HG03520 (cell line): ENCODE data around the gene YBEY.
"Not testable (repeated sequence)": the region's sequence is repeated elsewhere in the genome, so short reads cannot be mapped to it uniquely, and the experiment has no call there.

Source experiments
- ATAC-seq: cut with Tn5 transposase; IDR thresholded peaks from one replicate; pipeline ENCODE4 v1.9.1; 2021; ENCODE audit warnings: mild to moderate bottlenecking, moderate library complexity; ENCODE audit not compliant: unreplicated experiment

Gene YBEY

DNA sequence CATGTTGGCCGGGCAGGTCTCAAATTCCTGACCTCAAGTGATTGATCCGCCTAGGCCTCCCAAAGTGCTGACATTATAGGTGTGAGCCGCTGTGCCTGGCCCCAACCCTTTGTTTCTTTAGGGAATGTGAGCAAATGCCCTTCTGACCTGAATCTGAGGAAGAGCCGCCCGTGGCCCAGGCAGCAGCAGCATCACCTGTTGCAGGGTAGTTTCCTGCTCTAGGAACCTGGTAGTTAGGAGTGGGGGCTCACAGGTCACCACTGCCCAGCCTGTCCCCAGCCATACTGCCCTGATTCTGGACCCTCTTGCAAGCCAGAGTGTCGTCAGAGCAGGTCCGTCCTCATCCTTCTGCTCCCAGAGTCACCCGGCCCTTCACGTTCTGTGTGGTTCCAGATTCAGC is 13.0 kb downstream of the YBEY start:
- no peak for ATAC-seq

DNA sequence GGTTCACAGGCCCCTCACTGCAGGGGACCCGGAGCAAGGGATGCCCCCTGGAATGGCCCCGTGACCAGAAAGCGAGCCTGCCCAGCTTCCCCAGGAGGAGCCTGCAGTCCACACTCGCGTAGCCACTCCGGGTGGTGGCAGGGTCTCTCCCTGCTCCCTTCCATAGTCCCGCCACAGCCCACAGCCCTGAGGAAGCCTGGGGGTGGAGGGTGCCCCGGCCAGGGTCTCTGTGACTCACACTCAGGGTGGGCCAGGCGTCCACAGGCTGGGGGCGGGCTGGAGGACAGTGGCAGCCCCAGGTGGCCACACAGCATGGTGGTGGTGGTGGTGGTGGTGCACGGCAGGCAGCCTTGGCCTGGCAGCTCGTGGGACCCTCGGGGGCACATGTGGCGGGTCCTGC is 15.6 kb downstream of the YBEY start:
- no peak for ATAC-seq

DNA sequence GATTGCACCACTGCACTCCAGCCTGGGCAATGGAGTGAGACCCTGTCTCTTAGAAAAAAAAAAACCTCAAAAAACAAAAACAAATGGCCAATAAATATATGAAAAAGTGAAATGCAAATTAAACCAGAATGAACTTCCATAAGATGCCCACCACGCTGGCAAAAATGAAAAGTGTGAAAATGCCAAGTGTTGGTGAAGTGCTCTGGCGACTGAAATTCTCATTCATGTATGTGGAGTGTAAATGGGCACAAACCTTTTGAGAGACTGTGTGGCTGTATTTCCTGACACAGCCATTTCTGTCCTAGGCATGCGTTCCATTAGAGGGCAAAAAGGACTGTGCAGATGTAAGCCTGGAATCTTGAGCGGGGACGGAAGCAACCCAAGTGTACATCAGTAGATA is 18.3 kb downstream of the YBEY start:
- no peak for ATAC-seq

DNA sequence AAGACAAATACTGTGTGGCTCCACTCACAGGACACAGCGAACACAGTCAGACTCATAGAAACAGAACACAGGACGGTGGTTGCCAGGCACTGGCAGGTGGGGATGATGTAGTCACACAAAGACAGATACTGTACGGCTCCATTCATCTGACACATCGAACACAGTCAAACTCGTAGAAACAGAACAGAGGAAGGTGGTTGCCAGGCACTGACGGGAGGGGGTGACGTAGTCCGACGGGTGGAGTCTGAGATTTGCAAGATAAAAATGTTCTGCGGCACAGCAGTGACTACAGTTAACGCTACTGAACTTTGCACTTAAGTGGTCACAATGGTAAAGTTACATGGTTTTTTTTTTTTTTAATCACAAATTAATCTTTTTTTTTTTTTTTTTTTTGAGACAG is 18.8 kb downstream of the YBEY start:
- no peak for ATAC-seq

DNA sequence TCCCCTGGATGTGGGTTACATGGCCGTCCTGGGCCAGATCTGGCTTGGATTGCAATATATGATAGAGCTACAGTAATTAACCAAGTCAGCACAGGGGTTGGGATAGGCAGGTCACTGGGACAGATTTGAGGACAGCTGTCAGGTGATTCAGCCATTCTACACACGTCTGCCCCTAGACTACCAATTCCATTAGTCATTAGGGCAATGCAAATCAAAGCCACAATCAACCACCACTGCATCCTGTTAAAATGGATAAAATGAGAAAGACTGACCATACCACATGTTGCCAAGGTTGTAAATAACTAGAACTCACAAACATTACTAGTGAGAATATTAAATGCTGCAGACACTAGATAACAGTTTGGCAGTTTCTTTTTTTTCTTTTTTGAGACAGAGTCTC is 21.5 kb downstream of the YBEY start:
- ATAC-seq, result no peak

DNA sequence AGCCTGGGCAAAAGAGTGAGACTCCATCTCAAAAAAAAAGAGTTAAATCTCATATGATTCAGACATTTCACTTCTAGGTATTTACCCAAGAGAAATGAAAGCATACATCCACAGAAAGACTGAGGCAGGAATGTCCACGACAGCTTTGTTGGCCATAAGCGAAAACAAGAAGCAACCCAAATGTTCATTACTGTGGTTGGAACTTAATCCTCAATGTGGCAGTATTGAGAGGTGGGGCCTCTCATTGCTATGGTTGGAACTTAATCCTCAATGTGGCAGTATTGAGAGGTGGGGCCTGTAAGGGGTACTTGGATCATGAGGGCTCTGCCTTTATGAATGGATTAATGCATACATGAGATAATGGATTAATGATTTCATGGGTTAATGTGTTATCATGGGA is 22.3 kb downstream of the YBEY start:
- ATAC-seq, result no peak

DNA sequence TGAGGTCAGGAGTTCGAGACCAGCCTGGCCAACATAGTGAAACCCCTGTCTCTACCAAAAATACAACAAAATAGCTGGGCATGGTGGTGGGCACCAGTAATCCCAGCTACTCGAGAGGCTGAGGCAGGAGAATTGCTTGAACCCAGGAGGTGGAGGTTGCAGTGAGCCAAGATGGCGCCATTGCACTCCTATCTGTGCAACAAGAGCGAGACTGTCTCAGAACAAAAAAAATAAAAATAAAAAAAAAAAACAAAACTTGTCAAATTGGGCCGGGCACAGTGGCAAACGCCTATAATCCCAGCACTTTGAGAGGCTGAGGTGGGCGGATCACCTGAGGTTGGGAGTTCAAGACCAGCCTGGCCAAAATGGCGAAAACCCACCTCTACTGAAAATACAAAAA is 24.1 kb downstream of the YBEY start:
- not testable (repeated sequence) for ATAC-seq

DNA sequence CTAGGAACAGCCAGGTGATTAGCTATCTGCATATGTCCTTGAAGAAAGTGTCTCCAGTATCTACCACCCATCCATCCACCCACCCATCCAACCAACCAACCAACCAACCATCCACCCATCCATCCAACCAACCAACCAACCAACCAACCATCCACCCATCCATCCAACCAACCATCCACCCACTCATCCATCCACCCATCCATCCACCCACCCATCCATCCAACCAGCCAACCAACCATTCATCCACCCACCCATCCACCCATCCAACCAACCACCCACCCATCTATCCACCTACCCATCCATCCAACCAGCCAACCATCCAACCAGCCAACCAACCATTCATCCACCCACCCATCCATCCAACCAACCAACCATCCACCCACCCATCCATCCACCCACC is 25.4 kb downstream of the YBEY start:
- ATAC-seq, result no peak

DNA sequence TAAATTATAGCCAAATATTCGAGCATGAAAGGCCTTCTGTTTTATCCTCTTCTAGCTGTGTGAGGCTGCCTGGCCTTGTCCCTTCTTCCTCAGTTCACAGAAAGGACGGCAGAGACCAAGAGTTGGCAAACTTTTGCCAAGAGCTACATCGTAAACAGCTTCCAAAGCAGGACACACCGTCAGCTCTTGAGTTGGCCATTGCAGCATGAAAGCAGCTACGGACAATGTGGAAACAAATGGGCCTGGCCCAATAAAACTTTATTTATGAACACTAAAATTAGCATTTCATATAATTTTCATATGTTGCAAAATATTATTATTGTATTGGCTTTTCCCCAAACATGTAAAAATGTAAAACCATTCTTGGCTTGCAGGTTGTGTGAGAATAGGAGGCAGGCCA is 26.8 kb downstream of the YBEY start:
- ATAC-seq, result no peak

DNA sequence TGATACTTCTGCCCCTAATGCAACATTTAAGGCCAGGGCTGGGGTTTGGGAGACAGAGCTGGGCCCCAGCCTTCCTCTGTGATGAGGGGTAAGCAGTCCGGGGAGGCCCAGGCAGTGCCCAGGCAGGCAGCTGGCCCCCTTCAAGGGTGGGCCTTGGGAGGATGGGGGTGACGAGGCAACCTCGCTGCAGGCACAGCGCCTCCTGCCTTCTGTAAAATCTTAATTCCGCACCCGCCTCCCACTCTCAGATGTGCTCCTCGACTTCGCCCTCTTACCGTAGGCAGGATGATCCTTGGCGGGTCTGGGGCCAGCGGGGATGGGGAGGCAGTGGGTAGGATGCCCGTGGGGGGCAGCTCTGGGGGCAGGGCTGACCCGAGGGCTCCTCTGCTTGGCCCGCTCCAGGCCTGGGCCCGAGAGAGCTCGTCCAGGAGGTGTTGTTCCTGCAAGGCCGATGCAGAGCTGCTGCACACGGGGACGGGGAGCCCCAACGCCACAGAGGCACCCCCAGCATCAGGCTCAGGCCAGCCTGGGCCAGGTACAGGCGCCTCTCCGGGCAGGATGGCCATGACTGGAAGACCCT is 28.4 kb downstream of the YBEY start:
- no peak for ATAC-seq

DNA sequence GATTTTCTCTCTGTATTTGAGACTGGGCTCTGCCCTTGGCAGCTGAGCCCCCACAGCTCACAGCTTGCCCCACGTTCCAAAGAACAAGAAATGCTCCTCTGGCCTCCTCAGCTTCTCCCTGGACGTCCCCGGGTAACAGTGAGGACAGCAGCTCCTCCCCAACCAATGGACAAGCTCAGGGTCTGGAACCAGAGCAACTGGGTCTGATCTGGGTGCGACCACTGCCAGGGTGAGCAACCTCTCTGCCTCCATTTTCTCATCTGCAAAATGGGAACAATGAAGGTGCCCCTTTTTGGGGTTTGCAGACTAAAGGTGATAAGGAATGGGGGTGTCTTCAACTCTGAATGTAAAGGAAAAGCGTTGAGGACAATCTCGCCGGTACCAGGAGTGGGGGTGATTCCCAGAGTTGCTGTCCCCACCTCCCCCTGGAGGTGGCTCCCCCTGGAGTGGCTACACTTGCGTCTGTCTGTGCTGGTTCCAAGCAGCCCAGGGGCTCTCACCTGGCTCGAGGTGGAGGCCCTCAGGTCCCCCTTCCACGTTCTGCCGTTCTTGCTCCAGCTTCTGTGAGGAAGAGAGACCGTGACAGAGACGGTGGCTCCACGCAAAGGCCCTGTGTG is 30.7 kb downstream of the YBEY start:
- no peak for ATAC-seq

DNA sequence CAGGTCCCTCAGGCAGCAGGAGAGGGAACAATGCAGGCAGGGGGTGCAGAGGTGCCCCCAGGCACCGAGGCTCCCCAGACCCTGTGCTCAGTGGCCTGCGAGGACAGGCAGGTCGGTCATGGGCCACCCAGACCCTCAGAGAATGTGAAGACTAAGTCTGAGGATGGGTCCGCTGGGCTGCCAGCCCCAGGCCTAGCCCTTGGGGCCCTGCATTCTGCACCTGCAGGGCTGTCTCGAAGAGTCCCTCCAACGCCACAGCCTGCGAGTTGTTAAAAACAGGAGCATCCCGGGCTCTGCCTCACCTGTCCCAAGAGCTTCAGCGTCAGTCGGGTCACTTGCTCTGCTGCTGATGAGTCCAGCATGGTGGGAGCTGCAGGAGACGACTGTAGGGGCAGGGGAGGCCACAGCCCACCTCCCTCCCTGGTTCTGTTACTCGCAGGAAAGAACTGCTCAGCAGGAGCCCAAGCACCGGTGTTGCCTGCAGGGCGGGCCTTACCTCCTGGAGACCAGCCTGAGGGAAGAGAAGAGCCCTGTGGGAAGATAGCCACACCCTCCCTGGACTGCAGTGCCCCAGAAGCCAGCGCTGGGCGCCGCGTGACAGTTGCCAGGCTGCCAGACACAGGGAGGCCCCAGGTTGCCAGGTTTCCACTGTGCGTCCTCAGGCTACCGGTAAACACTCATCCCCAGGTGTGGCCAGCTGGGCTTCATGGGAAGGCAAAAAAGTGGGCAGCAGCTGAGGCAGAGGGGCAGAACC is 31.7 kb downstream of the YBEY start:
- no peak for ATAC-seq

DNA sequence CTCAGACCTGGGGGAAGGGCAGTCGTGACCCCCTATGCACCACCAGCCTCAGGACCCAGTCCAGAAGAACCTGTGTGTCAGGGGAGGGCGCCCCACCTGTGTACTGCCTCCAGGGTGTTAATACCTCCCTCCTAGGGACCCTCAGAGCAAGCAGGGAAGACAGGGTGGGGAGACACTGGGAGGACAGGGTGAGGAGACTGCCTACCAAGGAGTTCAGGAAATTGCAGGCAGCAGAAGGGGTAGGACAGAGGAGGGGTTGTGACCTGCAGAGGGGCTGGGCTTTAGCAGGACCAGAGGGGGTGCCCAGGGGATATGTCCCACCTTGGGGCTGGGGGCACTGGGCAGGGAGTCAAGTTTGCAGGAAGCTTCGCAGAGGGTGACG is 32.3 kb downstream of the YBEY start:
- no peak for ATAC-seq

DNA sequence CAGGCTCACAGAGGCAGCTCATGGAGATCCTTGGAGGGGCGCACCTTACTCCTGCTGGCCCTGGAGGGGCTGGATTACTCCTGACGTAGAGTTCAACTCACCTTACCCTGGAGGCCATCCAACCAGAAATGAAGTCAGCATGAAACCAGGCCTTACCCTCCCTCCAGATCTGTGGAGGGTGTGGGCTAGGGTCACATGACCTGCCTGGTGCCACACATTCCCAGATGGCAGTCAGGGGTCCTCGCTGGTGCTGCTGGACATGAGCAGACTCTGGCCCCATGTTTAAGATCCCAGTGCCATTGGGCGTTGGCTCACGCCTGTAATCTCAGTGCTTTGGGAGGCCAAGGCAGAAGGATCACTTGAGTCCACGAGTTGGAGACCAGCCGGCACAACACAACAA is 33.0 kb downstream of the YBEY start:
- no peak for ATAC-seq

DNA sequence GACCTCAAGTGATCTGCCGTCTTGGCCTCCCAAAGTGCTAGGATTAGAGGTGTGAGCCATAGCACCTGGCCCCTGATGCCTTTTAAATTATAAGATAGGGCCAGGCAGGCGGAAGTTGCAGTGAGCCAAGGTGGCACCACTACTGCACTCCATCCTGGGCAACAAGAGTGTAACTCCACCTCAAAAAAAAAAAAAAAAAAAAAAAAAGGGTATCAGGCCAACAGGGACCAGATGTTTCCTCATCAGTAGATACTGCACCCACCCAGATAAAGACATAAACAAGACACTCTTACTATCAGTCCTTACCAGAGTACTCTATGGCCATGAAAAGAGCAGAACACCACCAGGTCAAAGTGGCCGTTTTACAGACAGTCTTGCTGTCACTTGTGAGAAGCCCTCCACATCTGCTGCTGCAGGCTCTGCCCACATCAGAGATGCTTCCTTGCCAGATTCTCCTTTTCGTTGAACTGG is 34.2 kb downstream of the YBEY start:
- ATAC-seq, result no peak

DNA sequence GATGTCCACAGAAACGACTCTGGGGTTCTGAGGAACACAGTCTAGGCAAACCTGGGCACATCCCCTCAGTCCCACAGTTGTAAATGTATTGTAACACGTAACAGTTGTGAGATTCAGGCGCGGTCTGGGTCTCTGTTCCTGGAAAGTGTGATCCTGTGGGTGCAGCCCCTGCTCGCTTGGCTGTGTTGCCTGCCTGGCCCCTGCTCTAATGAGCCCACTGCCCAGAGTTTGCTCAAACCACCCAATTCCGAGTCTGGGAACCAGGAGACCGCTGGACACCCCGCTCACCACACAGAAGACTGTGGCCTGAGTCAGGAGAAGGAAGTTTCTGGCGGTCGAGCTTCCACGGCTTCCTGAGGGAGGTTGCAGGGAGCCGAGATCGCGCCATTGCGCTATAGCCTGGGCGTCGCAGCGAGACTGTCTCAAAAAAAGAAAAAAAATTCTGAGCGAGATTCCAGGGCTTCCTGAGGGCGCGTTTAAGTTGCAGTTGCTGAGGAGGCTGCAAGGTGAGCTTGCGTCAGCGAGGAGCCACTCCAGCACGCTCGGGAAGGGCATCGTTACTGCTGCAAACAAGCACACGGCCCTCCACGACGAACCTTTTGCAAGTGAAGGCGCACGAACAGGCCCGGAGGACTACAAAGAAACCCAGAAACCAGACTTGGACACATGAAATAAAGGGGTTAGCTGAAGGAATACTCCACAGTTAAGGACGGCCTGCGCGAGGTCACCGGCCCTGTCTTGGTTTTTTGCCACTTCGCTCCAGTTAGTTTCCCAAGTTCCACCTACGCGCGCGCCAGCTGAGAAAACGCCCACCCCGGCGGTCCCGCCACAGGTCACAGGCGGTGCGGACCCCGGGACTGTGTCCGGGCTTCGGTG is 36.4 kb downstream of the YBEY start:
- ATAC-seq, result no peak

DNA sequence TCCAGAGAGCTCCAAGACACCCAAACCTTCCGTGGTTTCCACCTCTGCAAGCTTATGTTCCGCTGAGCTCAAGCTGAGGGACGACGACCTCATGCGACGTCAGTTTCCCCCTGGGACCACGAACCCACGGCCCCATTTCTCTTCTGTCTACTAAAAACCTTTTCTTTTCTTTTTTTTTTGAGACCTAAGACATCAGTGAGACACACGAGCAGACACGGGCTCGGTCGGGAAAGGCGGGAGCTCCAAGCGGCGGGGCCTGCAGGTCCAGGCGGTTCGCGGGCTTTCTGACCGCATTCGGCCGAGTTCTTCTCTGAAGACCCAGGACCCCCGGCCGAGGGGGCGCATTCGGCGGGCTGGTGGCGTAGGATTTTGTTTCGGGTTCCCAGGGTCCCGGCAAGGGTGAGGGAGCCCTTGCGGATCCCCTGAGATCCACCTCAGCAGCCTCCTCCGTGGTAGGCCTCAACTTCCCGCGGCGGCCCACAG is 37.1 kb downstream of the YBEY start:
- ATAC-seq, result peak; percentile 0

DNA sequence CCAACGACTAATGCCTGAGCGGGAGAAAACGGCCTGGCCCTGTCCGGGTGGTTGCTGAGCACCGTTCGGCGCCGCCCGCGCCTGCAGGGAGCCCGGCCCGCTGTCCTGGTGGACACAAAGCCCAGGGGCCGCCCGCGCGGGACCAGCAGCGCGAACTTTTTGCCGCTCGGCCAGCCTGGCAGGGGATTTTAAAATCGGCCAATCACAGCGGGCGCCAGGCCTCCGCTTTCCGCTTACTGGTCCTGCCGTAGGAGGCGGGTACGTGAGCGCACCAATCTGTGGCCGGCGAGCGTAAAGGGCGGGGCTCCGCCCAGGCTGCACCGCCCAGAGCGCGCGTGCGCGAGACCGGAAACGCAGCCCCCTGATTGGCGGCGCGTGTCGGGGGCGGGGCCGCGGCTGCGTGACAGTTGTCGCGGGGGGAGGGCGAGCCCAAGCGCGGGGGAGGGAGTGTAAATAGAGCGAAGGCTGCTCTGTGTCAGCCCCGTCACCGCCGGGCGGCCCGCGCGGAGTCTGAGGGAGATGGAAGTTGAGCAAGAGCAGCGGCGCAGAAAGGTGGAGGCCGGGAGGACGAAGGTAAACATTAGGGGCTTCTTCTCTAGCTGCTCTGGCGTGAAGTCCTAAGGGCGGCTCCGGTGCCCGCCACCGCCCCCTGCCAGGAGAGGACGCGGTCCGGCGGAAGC is 37.7 kb downstream of the YBEY start, which contains the start of the genes C21orf58 and PCNT:
Gene C21orf58, minus strand, starts transcription at position 161 of the 680 bp plus-strand sequence. CDS start 1,132 bp downstream, outside the sequence.
Gene PCNT, plus strand, starts transcription at position 447 of the 680 bp plus-strand sequence. Its CDS starts 73 bp downstream, at position 520.
- ATAC-seq, result peak; percentile 84

DNA sequence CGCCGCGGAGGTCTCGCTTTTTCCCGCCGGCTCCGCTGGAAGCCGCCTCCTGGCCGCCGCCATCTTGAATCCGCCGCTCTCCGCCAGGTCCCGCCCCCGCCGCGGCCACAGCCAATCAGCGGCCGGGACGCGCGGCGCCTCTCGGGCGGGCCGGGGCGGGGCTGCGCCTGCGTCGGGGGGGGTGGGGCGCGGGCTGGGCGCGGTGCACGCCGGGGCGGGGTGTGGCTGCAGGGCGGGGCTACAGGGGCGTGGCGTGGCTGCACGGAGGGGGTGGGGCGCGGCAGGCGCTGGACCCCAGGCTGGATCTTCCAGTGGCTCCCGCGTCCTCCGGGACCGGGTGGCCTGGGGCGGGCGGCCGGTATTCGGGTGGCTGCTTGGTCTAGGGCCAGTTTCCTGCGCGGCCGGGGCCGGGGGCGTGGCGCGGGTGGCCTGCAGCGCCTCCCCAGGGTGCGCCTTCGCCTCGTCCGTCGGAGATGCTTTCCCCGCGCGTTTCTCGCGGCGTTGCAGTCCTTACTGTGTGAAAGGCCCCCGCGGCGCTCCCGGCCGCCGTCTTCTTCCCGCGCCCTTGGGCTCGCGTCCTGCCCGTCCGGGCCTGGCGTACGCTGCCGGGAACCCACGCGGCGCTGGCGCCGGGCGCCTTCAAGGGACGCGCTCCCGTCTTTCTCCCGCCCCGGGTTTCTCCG is 38.4 kb downstream of the YBEY start:
- ATAC-seq, result peak; percentile 44
